HepG2 (cell line): Measurements from ENCODE around the gene CES3. TPM values are rescaled to one million over a fixed set of nuclear protein-coding genes. Genes with fewer than 3 reads are reported as not detected.

ENCODE experiments used
- ARNT2 ChIP-seq: sonication (generic); formaldehyde crosslinking; IDR thresholded peaks from 2 replicates; pipeline ENCODE4 v1.8.0; 2022; ENCODE audit warnings: mild to moderate bottlenecking, low read depth, missing genetic modification reagents, moderate library complexity
- FOXP4 ChIP-seq: sonication (generic); formaldehyde crosslinking; IDR thresholded peaks from 2 replicates; pipeline ENCODE4 v1.4.0; 2020; ENCODE audit warnings: missing genetic modification reagents
- GATAD1 ChIP-seq: IDR thresholded peaks from 2 replicates; pipeline ENCODE4 v1.6.1; 2016; ENCODE audit warnings: missing genetic modification reagents, missing compliant biosample characterization
- GZF1 ChIP-seq: sonication (generic); formaldehyde crosslinking; IDR thresholded peaks from 2 replicates; pipeline ENCODE4 v1.5.1; 2020; ENCODE audit warnings: mild to moderate bottlenecking, missing genetic modification reagents
- KLF12 ChIP-seq: sonication (generic); formaldehyde crosslinking; IDR thresholded peaks from 2 replicates; pipeline ENCODE4 v1.4.0; 2020; ENCODE audit warnings: missing genetic modification reagents, borderline replicate concordance
- LRRFIP1 ChIP-seq: sonication (generic); formaldehyde crosslinking; conservative IDR thresholded peaks from 2 replicates; pipeline ENCODE4 v1.4.0; 2020; ENCODE audit warnings: missing genetic modification reagents
- PHB2 ChIP-seq: fragments of 450-650 bp; IDR thresholded peaks from 2 replicates; pipeline ENCODE4 v1.6.1; 2018; ENCODE audit not compliant: partially characterized antibody
- PHF8 ChIP-seq: sonication (generic); formaldehyde crosslinking; IDR thresholded peaks from 2 replicates; pipeline ENCODE4 v1.5.0; 2020; ENCODE audit warnings: missing genetic modification reagents
- PREB ChIP-seq: sonication (generic); formaldehyde crosslinking; IDR thresholded peaks from 2 replicates; pipeline ENCODE4 v1.4.0; 2020; ENCODE audit warnings: missing genetic modification reagents
- SNAI1 ChIP-seq: sonication (generic); formaldehyde crosslinking; IDR thresholded peaks from 2 replicates; pipeline ENCODE4 v1.5.0; 2020; ENCODE audit warnings: mild to moderate bottlenecking, missing genetic modification reagents, borderline replicate concordance
- TBX3 ChIP-seq: fragments of 450-650 bp; IDR thresholded peaks from 2 replicates; pipeline ENCODE4 v1.6.1; 2017; ENCODE audit warnings: antibody characterized with exemption, mild to moderate bottlenecking, inconsistent platforms, borderline replicate concordance
- TEAD3 ChIP-seq: optimal IDR thresholded peaks from 2 replicates; pipeline ENCODE3; 2016; ENCODE audit warnings: borderline replicate concordance
- ZKSCAN1 ChIP-seq: fragments of 150-350 bp; IDR thresholded peaks from 2 replicates; pipeline ENCODE4 v1.6.1; 2014; ENCODE audit warnings: low read length
- ZNF138 ChIP-seq: sonication (generic); formaldehyde crosslinking; IDR thresholded peaks from 2 replicates; pipeline ENCODE4 v1.5.0; 2020; ENCODE audit warnings: mild to moderate bottlenecking, low read depth, missing genetic modification reagents
- ZNF296 ChIP-seq: sonication (generic); formaldehyde crosslinking; conservative IDR thresholded peaks from 2 replicates; pipeline ENCODE4 v1.5.0; 2020; ENCODE audit warnings: mild to moderate bottlenecking, missing genetic modification reagents
- ZNF484 ChIP-seq: sonication (generic); formaldehyde crosslinking; IDR thresholded peaks from 2 replicates; pipeline ENCODE4 v1.5.1; 2020; ENCODE audit warnings: mild to moderate bottlenecking, low read depth, missing genetic modification reagents, borderline replicate concordance
- ZNF7 ChIP-seq: IDR thresholded peaks from 2 replicates; pipeline ENCODE4 v1.6.1; 2016; ENCODE audit warnings: missing biosample characterization, missing genetic modification reagents
- ZNF775 ChIP-seq: sonication (generic); formaldehyde crosslinking; IDR thresholded peaks from 2 replicates; pipeline ENCODE4 v1.4.0; 2020; ENCODE audit warnings: missing genetic modification reagents, mild to moderate bottlenecking, moderate library complexity, borderline replicate concordance
- ZSCAN22 ChIP-seq: sonication (generic); formaldehyde crosslinking; IDR thresholded peaks from 2 replicates; pipeline ENCODE4 v1.4.0; 2020; ENCODE audit warnings: mild to moderate bottlenecking, missing genetic modification reagents
- ZSCAN5A ChIP-seq: sonication (generic); formaldehyde crosslinking; IDR thresholded peaks from 2 replicates; pipeline ENCODE4 v1.8.0; 2022; ENCODE audit warnings: mild to moderate bottlenecking, missing genetic modification reagents, borderline replicate concordance
- polyA plus RNA-seq, 8 experiments: library from polyadenylated mRNA; depleted of rRNA in 3 of 8; stranded (reverse) in 7 of 8; unstranded in 1 of 8; fragments of >200 nt; fragmentation: Illumina TruSeq in 4 of 8; extraction: Trizol in 4 of 8; gene quantifications; 2 replicates each; pipeline versions ENCODE4 v1.2.1 to v1.2.3, GENCODE V29; 2011 to 2016; ENCODE audit warnings: low read depth in 4 of 8, missing spikeins in 1 of 8, mixed read lengths in 1 of 8; ENCODE audit not compliant: insufficient read depth in 1 of 8
- total RNA-seq, 5 experiments: library from RNA; depleted of rRNA; stranded (reverse); fragments of >200 nt; fragmentation: Illumina TruSeq; extraction: Trizol; gene quantifications; 2 replicates each; pipeline ENCODE4 v1.2.3, GENCODE V29; 2016; ENCODE audit warnings: low read depth in 1 of 5
- TF ChIP-seq, protein P1 (sequence below): sonication (generic); formaldehyde crosslinking; IDR thresholded peaks from 2 replicates; pipeline ENCODE4 v1.4.0; 2020; ENCODE audit warnings: missing genetic modification reagents, mild to moderate bottlenecking, borderline replicate concordance

CES3 gene
- total and polyA plus RNA-seq, 2 of the 13 experiments (the other 11 are each of a cell fraction or from before 2014, with no cell fraction given) = 6.6 to 17.4 TPM

GRCh38 chr16:66934138-66934838 lies 26.8 kb upstream of the CES3 start, which contains the start of gene CIAO2B (continued):
- TF ChIP-seq ZSCAN5A (no peak; the same call in 1 of the 2 replicates), PHF8 (CRISPR knock-in tag) (peak; percentile 99), GATAD1 (peak; percentile 98), PHB2 (no peak), ZNF138 (no peak), ZNF484 (CRISPR knock-in tag) (peak; percentile 71; the same call in 1 of the 2 replicates), TEAD3 (peak; percentile 72), FOXP4 (CRISPR knock-in tag) (peak; percentile 66), ZNF296 (CRISPR knock-in tag) (no peak; the same call in none of the 2 replicates), TBX3 (peak; percentile 75; the same call in 1 of the 2 replicates), LRRFIP1 (CRISPR knock-in tag) (no peak), GZF1 (peak; percentile 87; the same call in 1 of the 2 replicates), PREB (CRISPR knock-in tag) (peak; percentile 76; the same call in 1 of the 2 replicates), SNAI1 (CRISPR knock-in tag) (peak; percentile 88; the same call in 1 of the 2 replicates), ZSCAN22 (CRISPR knock-in tag) (no peak), KLF12 (peak; percentile 96), ZNF7 (0 out of 2 replicates have a peak, but pooled peaks have one; percentile 16), ZNF775 (CRISPR knock-in tag) (no peak), ZKSCAN1 (no peak), ARNT2 (CRISPR knock-in tag) (peak; percentile 96)
- TF ChIP-seq, protein P1, sequence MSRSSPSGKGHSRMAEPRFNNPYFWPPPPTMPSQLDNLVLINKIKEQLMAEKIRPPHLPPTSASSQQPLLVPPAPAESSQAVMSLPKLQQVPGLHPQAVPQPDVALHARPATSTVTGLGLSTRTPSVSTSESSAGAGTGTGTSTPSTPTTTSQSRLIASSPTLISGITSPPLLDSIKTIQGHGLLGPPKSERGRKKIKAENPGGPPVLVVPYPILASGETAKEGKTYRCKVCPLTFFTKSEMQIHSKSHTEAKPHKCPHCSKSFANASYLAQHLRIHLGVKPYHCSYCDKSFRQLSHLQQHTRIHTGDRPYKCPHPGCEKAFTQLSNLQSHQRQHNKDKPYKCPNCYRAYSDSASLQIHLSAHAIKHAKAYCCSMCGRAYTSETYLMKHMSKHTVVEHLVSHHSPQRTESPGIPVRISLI (CRISPR knock-in tag) = no peak
